Esophagus squamous epithelium (tissue), 4 donors: ENCODE results near the gene CER1.

ENCODE experiments used
- CTCF ChIP-seq, 6 experiments: fragments of 450-650 bp in 4 of 6; fragments of 200-600 bp in 2 of 6; sonication (generic) in 2 of 6; IDR thresholded peaks; one replicate each; pipeline ENCODE4 v1.5.1; 2016 to 2019; ENCODE audit warnings: antibody characterized with exemption in 6 of 6, mild to moderate bottlenecking in 4 of 6, moderate library complexity in 4 of 6
- POLR2A ChIP-seq, 4 donors: fragments of 450-650 bp; IDR thresholded peaks; one replicate each; pipeline ENCODE4 v1.6.1; 2017; ENCODE audit warnings: antibody characterized with exemption in 4 of 4, mild to moderate bottlenecking in 4 of 4, moderate library complexity in 3 of 4

GRCh38 chr9:14747111-14747510 lies 24.6 kb upstream of the CER1 start:
- TF ChIP-seq CTCF (IDR thresholded peaks at IDR 0.05) (no peak), POLR2A (IDR thresholded peaks at IDR 0.05) (no peak)
